ENCODE measurements around the gene CD300E.
A peak's percentile ranks its signal among the peaks of the same experiment; 100 is the strongest.
"Not testable (repeated sequence)": the region's sequence is repeated elsewhere in the genome, so short reads cannot be mapped to it uniquely, and the experiment has no call there.

Gene CD300E

GRCh38 chr17:74579900-74580299 is 43.6 kb downstream of the CD300E start:
- no peak for TF ChIP-seq CTCF (IDR thresholded peaks at IDR 0.05; ENCODE audit: low read depth, low read length, missing control alignments)
- DNase-seq (ENCODE audit: extremely low read depth, low read depth) = no peak
- H3K4me3 ChIP-seq (replicated peaks; ENCODE audit: low read depth, low read length) = no peak overlapping the region

GRCh38 chr17:74578979-74579378 is 44.6 kb downstream of the CD300E start:
- no peak overlapping the region for H3K4me3 ChIP-seq (replicated peaks; ENCODE audit: low read depth, low read length)
- DNase-seq (ENCODE audit: extremely low read depth, low read depth) = no peak
- TF ChIP-seq CTCF (IDR thresholded peaks at IDR 0.05; ENCODE audit: low read depth, low read length, missing control alignments) = no peak

- DNase-seq (ENCODE audit: extremely low read depth, low read depth) = no peak
- TF ChIP-seq CTCF (IDR thresholded peaks at IDR 0.05; ENCODE audit: low read depth, low read length, missing control alignments) = no peak
- no peak overlapping the region for H3K4me3 ChIP-seq (replicated peaks; ENCODE audit: low read depth, low read length)
These were observed 48.9 kb downstream of the CD300E start for GRCh38 chr17:74574489-74575142.

GRCh38 chr17:74573635-74574034 is 49.9 kb downstream of the CD300E start:
- DNase-seq (ENCODE audit: extremely low read depth, low read depth) = not testable (repeated sequence)

GRCh38 chr17:74573169-74573568 is 50.4 kb downstream of the CD300E start:
- no peak for DNase-seq (ENCODE audit: extremely low read depth, low read depth)
- TF ChIP-seq CTCF (IDR thresholded peaks at IDR 0.05; ENCODE audit: low read depth, low read length, missing control alignments) = no peak
- no peak overlapping the region for H3K4me3 ChIP-seq (replicated peaks; ENCODE audit: low read depth, low read length)

More at GRCh38 chr17:74573635-74574034, 49.9 kb downstream of the CD300E start:
- H3K4me3 ChIP-seq (replicated peaks; ENCODE audit: low read depth, low read length) = not testable (repeated sequence)

- no peak for DNase-seq (ENCODE audit: extremely low read depth, low read depth)
- H3K4me3 ChIP-seq (replicated peaks; ENCODE audit: low read depth, low read length) = no peak overlapping the region
- TF ChIP-seq CTCF (IDR thresholded peaks at IDR 0.05; ENCODE audit: low read depth, low read length, missing control alignments) = no peak
These were observed 51.8 kb downstream of the CD300E start for GRCh38 chr17:74571621-74572270.

- H3K4me3 ChIP-seq (replicated peaks; ENCODE audit: low read depth, low read length) = no peak overlapping the region
- peak; percentile 17 for DNase-seq (ENCODE audit: extremely low read depth, low read depth)
- TF ChIP-seq CTCF (IDR thresholded peaks at IDR 0.05; ENCODE audit: low read depth, low read length, missing control alignments) = no peak
These were observed 54.2 kb downstream of the CD300E start for GRCh38 chr17:74569020-74570003.

Data from HFF-Myc (cell line).